ENCODE measurements around the gene CPSF3. TPM values are rescaled to one million over a fixed set of nuclear protein-coding genes. Genes with fewer than 3 reads are reported as not detected.
"Not testable (repeated sequence)": the region's sequence is repeated elsewhere in the genome, so short reads cannot be mapped to it uniquely, and the experiment has no call there.

The CPSF3 gene
- total and polyA plus RNA-seq, 8 donors, result 25.9 to 58.7 (median 46.7) TPM

- Histone ChIP-seq H3K4me3 (no peak overlapping the region), H3K9me3 (no peaks in the 10 kb centered on the region), H3K4me1 (no peaks in the 10 kb centered on the region), H3K27me3 (no peaks in the 10 kb centered on the region), H3K36me3 (peaks cover 0 to 16% of the 10 kb centered on the region in 2 donors), H3K27ac (no peak overlapping the region)
- intact Hi-C loops (cut with DNase I), result no loop called here
- no peak for TF ChIP-seq CTCF (IDR thresholded peaks at IDR 0.05)
- ATAC-seq, result no peak
- no peak for DNase-seq
Measured at GRCh38 chr2:9394816-9395215, 28.6 kb upstream of the CPSF3 start.

GRCh38 chr2:9397201-9397600 is 26.3 kb upstream of the CPSF3 start:
- TF ChIP-seq CTCF (IDR thresholded peaks at IDR 0.05), result no peak

GRCh38 chr2:9398251-9398650 is 25.2 kb upstream of the CPSF3 start:
- H3K9me3 ChIP-seq; intact Hi-C loops (cut with DNase I); H3K27me3 ChIP-seq; ATAC-seq; H3K4me1 ChIP-seq; DNase-seq; H3K4me3 ChIP-seq: not testable (repeated sequence)
- Histone ChIP-seq H3K27ac (peak overlapping the region in 1 of 2 donors; percentile 13), H3K36me3 (peaks cover 0 to 32% of the 10 kb centered on the region in 2 donors)

More at GRCh38 chr2:9397201-9397600, 26.3 kb upstream of the CPSF3 start:
- H3K4me1 ChIP-seq, result no peaks in the 10 kb centered on the region
- ATAC-seq (no peak), DNase-seq (no peak)
- H3K36me3 ChIP-seq, result peaks cover 0 to 25% of the 10 kb centered on the region in 2 donors
- no peak overlapping the region for H3K27ac ChIP-seq
- H3K9me3 ChIP-seq, result no peaks in the 10 kb centered on the region
- intact Hi-C loops (cut with DNase I), result no loop called here
- no peak overlapping the region for H3K4me3 ChIP-seq
- H3K27me3 ChIP-seq, result no peaks in the 10 kb centered on the region

GRCh38 chr2:9398881-9399780 is 24.3 kb upstream of the CPSF3 start:
- DNase-seq, result no peak
- Histone ChIP-seq H3K27ac (peak overlapping the region in 1 of 2 donors; percentile 13), H3K27me3 (no peaks in the 10 kb centered on the region), H3K9me3 (no peaks in the 10 kb centered on the region), H3K4me3 (no peak overlapping the region), H3K36me3 (peaks cover 0 to 32% of the 10 kb centered on the region in 2 donors), H3K4me1 (no peaks in the 10 kb centered on the region)
- no peak for TF ChIP-seq CTCF (IDR thresholded peaks at IDR 0.05)
- intact Hi-C loops (cut with DNase I), result no loop called here
- peak; percentile 67 for ATAC-seq

GRCh38 chr2:9400268-9401058 is 23.0 kb upstream of the CPSF3 start:
- H3K4me1 ChIP-seq, result no peaks in the 10 kb centered on the region
- ATAC-seq (no peak), DNase-seq (no peak)
- no peak overlapping the region for H3K27ac ChIP-seq
- no peak for TF ChIP-seq CTCF (IDR thresholded peaks at IDR 0.05)
- intact Hi-C loops (cut with DNase I), result no loop called here
- no peak overlapping the region for H3K4me3 ChIP-seq
- no peaks in the 10 kb centered on the region for H3K27me3 ChIP-seq
- peaks cover 0 to 33% of the 10 kb centered on the region in 2 donors for H3K36me3 ChIP-seq
- H3K9me3 ChIP-seq, result no peaks in the 10 kb centered on the region
